CD14-positive monocyte (primary cell): ENCODE data around the gene PLA2G4B. TPM values are rescaled to one million over a fixed set of nuclear protein-coding genes. Genes with fewer than 3 reads are reported as not detected.

Experiments used
- DNase-seq, 3 donors: peaks; one replicate each; pipeline ENCODE4 v3.0.0-alpha.2; 2011 to 2022
- H2AFZ ChIP-seq: 2 replicates; pipeline ENCODE4 v1.6.0; 2012; ENCODE audit warnings: mild to moderate bottlenecking, low read depth, low read length, inconsistent platforms; ENCODE audit not compliant: insufficient read depth, poor library complexity, severe bottlenecking
- H3K27ac ChIP-seq, 2 donors: 1 replicate in 1 of 2; 2 replicates in 1 of 2; pipeline ENCODE4 v1.5.1; 2012 to 2013; ENCODE audit warnings: low read length in 2 of 2, control low read depth in 1 of 2, inconsistent platforms in 1 of 2, low read depth in 1 of 2, mild to moderate bottlenecking in 1 of 2
- H3K27me3 ChIP-seq, 2 donors: one replicate each; pipeline versions ENCODE4 v1.6.0 to v1.6.1; 2011 to 2013; ENCODE audit warnings: low read length in 2 of 2; ENCODE audit not compliant: control insufficient read depth in 2 of 2, insufficient read depth in 2 of 2
- H3K36me3 ChIP-seq, 2 donors: replicated peaks in 1 of 2; 1 replicate in 1 of 2; 2 replicates in 1 of 2; pipeline versions ENCODE4 v1.5.1 to v1.6.1; 2012 to 2013; ENCODE audit warnings: low read length in 2 of 2, control low read depth in 1 of 2, inconsistent platforms in 1 of 2, mild to moderate bottlenecking in 1 of 2; ENCODE audit not compliant: insufficient read depth in 2 of 2, control insufficient read depth in 1 of 2
- H3K4me1 ChIP-seq, 2 donors: 1 replicate in 1 of 2; 2 replicates in 1 of 2; pipeline versions ENCODE4 v1.5.1 to v1.6.1; 2012 to 2013; ENCODE audit warnings: low read length in 2 of 2, control low read depth in 1 of 2, inconsistent platforms in 1 of 2, mild to moderate bottlenecking in 1 of 2, moderate library complexity in 1 of 2; ENCODE audit not compliant: insufficient read depth in 2 of 2, control insufficient read depth in 1 of 2
- H3K4me2 ChIP-seq: replicated peaks from 2 replicates; pipeline ENCODE3; 2012; ENCODE audit warnings: low read length, moderate library complexity, mild to moderate bottlenecking; ENCODE audit not compliant: poor library complexity, severe bottlenecking; ENCODE audit errors: extremely low read depth
- H3K4me3 ChIP-seq, 3 experiments: fragments of 200-600 bp in 1 of 3; sonication (generic) in 1 of 3; replicated peaks in 1 of 3; 1 replicate in 2 of 3; 2 replicates in 1 of 3; pipeline ENCODE4 v1.5.1; 2011 to 2013; ENCODE audit warnings: low read length in 3 of 3, mild to moderate bottlenecking in 3 of 3, control low read depth in 2 of 3, low read depth in 2 of 3, inconsistent platforms in 1 of 3, moderate library complexity in 1 of 3
- H3K79me2 ChIP-seq: 2 replicates; pipeline ENCODE4 v1.6.0; 2012; ENCODE audit warnings: mild to moderate bottlenecking, control low read depth, inconsistent platforms, low read length, moderate library complexity; ENCODE audit not compliant: insufficient read depth
- H3K9ac ChIP-seq: 2 replicates; pipeline ENCODE4 v1.6.0; 2017; ENCODE audit warnings: low read length, mild to moderate bottlenecking; ENCODE audit not compliant: insufficient read depth, poor library complexity, severe bottlenecking
- H3K9me3 ChIP-seq, 2 donors: replicated peaks in 1 of 2; 1 replicate in 1 of 2; 2 replicates in 1 of 2; pipeline versions ENCODE4 v1.5.1 to v1.6.1; 2012 to 2013; ENCODE audit warnings: low read length in 2 of 2, control low read depth in 1 of 2; ENCODE audit not compliant: control insufficient read depth in 1 of 2, insufficient read depth in 1 of 2
- H4K20me1 ChIP-seq: 2 replicates; pipeline ENCODE4 v1.6.0; 2012; ENCODE audit warnings: mild to moderate bottlenecking, low read length, control low read depth, moderate library complexity; ENCODE audit not compliant: insufficient read depth
- H3K27ac Mint-ChIP-seq, 7 donors: one replicate each; pipeline ENCODE4 v1.8.0; 2020; ENCODE audit warnings: mild to moderate bottlenecking in 7 of 7, mixed read lengths in 7 of 7, moderate library complexity in 6 of 7, inconsistent platforms in 2 of 7
- H3K27me3 Mint-ChIP-seq, 3 donors: one replicate each; pipeline ENCODE4 v1.8.0; 2021 to 2022; ENCODE audit warnings: low read depth in 3 of 3, mild to moderate bottlenecking in 3 of 3, mixed read lengths in 3 of 3, moderate library complexity in 3 of 3, inconsistent platforms in 1 of 3
- H3K36me3 Mint-ChIP-seq, 2 donors: one replicate each; pipeline ENCODE4 v1.8.0; 2020; ENCODE audit warnings: mixed read lengths in 2 of 2, inconsistent platforms in 1 of 2, mild to moderate bottlenecking in 1 of 2
- H3K4me1 Mint-ChIP-seq: one replicate; pipeline ENCODE4 v1.8.0; 2020; ENCODE audit warnings: mild to moderate bottlenecking, mixed read lengths
- H3K4me3 Mint-ChIP-seq, 2 donors: one replicate each; pipeline ENCODE4 v1.8.0; 2020; ENCODE audit warnings: mild to moderate bottlenecking in 2 of 2, mixed read lengths in 2 of 2, moderate library complexity in 1 of 2
- H3K9me3 Mint-ChIP-seq, 7 donors: one replicate each; pipeline ENCODE4 v1.8.0; 2020 to 2022; ENCODE audit warnings: mixed read lengths in 7 of 7, mild to moderate bottlenecking in 6 of 7, moderate library complexity in 6 of 7, inconsistent platforms in 2 of 7
- CTCF ChIP-seq: fragments of 200-600 bp; IDR thresholded peaks from one replicate; pipeline ENCODE4 v1.8.0; 2022; ENCODE audit warnings: antibody characterized with exemption, mild to moderate bottlenecking
- WGBS: methylation state at CpG from one replicate; pipeline ENCODE4 v1.1.5; 2013; ENCODE audit warnings: missing lambda C conversion rate; ENCODE audit not compliant: insufficient coverage; 5-methylcytosine and 5-hydroxymethylcytosine counted together
- intact Hi-C, 2 donors: fragments of 100-400 bp; cut with micrococcal nuclease; formaldehyde crosslinking; loops; one replicate each; pipeline versions ENCODE4 v1.15.0 to v1.15.1; 2023
- polyA minus RNA-seq: library from RNA; depleted of rRNA, polyadenylated mRNA; stranded (reverse); fragments of >200 nt; gene quantifications from 2 replicates; pipeline ENCODE4 v1.2.3, GENCODE V29; 2012
- polyA plus RNA-seq, 3 donors: library from polyadenylated mRNA; depleted of rRNA in 1 of 3; unstranded in 2 of 3; stranded (reverse) in 1 of 3; fragments of 300-500 nt in 2 of 3; fragments of >200 nt in 1 of 3; fragmentation: Illumina TruSeq in 2 of 3; gene quantifications; 1 replicate in 2 of 3; 2 replicates in 1 of 3; pipeline ENCODE4 v1.2.3, GENCODE V29; 2012 to 2021
- total RNA-seq, 12 experiments: library from RNA in 1 of 12; stranded (reverse) in 1 of 12; fragments of 120-200 nt in 1 of 12; gene quantifications; one replicate each; pipeline ENCODE4 v1.2.4 and lab custom pipeline; 2013 to 2026; ENCODE audit warnings: mixed read lengths in 6 of 12, inconsistent platforms in 1 of 12

The PLA2G4B gene
- total RNA-seq (2013), result 6.8 TPM
- 10 to 100 TPM in 1 of 3 donors, 1 to 10 TPM in 1, under 1 TPM in 1; 0.31 to 32.1 (median 1.6) TPM for polyA plus RNA-seq
- polyA minus RNA-seq, result 1.1 and 3.2 TPM in 2 replicates
- 0 to 0.80 (median 0.42) reads per million in 11 experiments for total RNA-seq (lab: John Stamatoyannopoulos, UW)

- peaks cover 55 to 67% of the 10 kb centered on the region in 2 donors for H3K36me3 Mint-ChIP-seq
- H3K27ac Mint-ChIP-seq, result peak within 1 kb of the TSS in 3 of 7 donors; percentile 21 to 31 (median 30)
- Histone ChIP-seq H3K27ac (no peak within 1 kb of the TSS), H3K9ac (no peak within 1 kb of the TSS), H3K4me3 (no peak within 1 kb of the TSS), H4K20me1 (peaks cover 22% of the 10 kb centered on the region), H3K4me1 (no peaks in the 10 kb centered on the region), H3K36me3 (peaks cover 42 to 66% of the 10 kb centered on the region in 2 donors), H3K4me2 (no peak within 1 kb of the TSS), H2AFZ (no peak within 1 kb of the TSS), H3K27me3 (no peaks in the 10 kb centered on the region), H3K79me2 (no peaks in the 10 kb centered on the region), H3K9me3 (no peaks in the 10 kb centered on the region)
- H3K4me1 Mint-ChIP-seq, result no peaks in the 10 kb centered on the region
- H3K4me3 Mint-ChIP-seq, result no peak within 1 kb of the TSS
- intact Hi-C loops, result no loop called here
- WGBS, result 85% methylated on average over 5 of the region's 6 CpGs
- no peak for DNase-seq
- H3K9me3 Mint-ChIP-seq, result no peaks in the 10 kb centered on the region
- peaks cover 0 to 2% (median 1%) of the 10 kb centered on the region in 3 donors for H3K27me3 Mint-ChIP-seq
- no peak for TF ChIP-seq CTCF
These were observed at the start of gene PLA2G4B for GRCh38 chr15:41838400-41838897. TSS of gene PLA2G4B (plus strand) at chr15:41838847. CDS start at chr15:41838914, 67 bp downstream.

- Histone ChIP-seq H3K9ac (no peak overlapping the region), H3K27ac (no peak overlapping the region), H3K4me2 (no peak overlapping the region), H3K79me2 (no peaks in the 10 kb centered on the region), H3K27me3 (no peaks in the 10 kb centered on the region), H3K4me1 (no peaks in the 10 kb centered on the region), H3K4me3 (no peak overlapping the region), H3K36me3 (no peaks in the 10 kb centered on the region), H2AFZ (no peak overlapping the region), H3K9me3 (no peaks in the 10 kb centered on the region), H4K20me1 (peaks cover 5% of the 10 kb centered on the region)
- H3K4me1 Mint-ChIP-seq, result peaks cover 16% of the 10 kb centered on the region
- TF ChIP-seq CTCF, result no peak
- DNase-seq, result no peak
- intact Hi-C loops, result no loop called here
- H3K4me3 Mint-ChIP-seq, result no peak overlapping the region
- H3K36me3 Mint-ChIP-seq, result peaks cover 0 to 6% of the 10 kb centered on the region in 2 donors
- no peaks in the 10 kb centered on the region for H3K9me3 Mint-ChIP-seq
- no peaks in the 10 kb centered on the region for H3K27me3 Mint-ChIP-seq
- no peak overlapping the region for H3K27ac Mint-ChIP-seq
- WGBS, result no CpG with 5 or more reads among the region's 4 CpGs
These were observed 49.4 kb upstream of the PLA2G4B start for GRCh38 chr15:41789236-41789635.
